Activated naive CD4-positive, alpha-beta T cell treated with anti-CD3 and anti-CD28 coated beads, Interleukin-2, amount 50 U/mL, for 24 hours (primary cell): ENCODE data around the gene AFF1.
A peak's percentile ranks its signal among the peaks of the same experiment; 100 is the strongest.
"Not testable (repeated sequence)": the region's sequence is repeated elsewhere in the genome, so short reads cannot be mapped to it uniquely, and the experiment has no call there.

Source experiments
- H3K27ac Mint-ChIP-seq: one replicate; pipeline ENCODE4 v1.8.0; 2021; ENCODE audit warnings: mild to moderate bottlenecking, mixed read lengths
- H3K27me3 Mint-ChIP-seq: one replicate; pipeline ENCODE4 v1.8.0; 2021; ENCODE audit warnings: mixed read lengths
- H3K36me3 Mint-ChIP-seq: one replicate; pipeline ENCODE4 v1.8.0; 2021; ENCODE audit warnings: mixed read lengths
- H3K4me1 Mint-ChIP-seq: one replicate; pipeline ENCODE4 v1.8.0; 2021; ENCODE audit warnings: mixed read lengths
- H3K4me3 Mint-ChIP-seq: one replicate; pipeline ENCODE4 v1.8.0; 2021; ENCODE audit warnings: mild to moderate bottlenecking, mixed read lengths
- H3K9me3 Mint-ChIP-seq: one replicate; pipeline ENCODE4 v1.8.0; 2021; ENCODE audit warnings: mixed read lengths

The AFF1 gene

GRCh38 chr4:87073199-87074120 is 138.6 kb downstream of the AFF1 start:
- Mint-ChIP-seq H3K9me3 (no peaks in the 10 kb centered on the region), H3K4me1 (peaks cover 77% of the 10 kb centered on the region), H3K27ac (peak overlapping the region; percentile 91), H3K36me3 (peaks cover 3% of the 10 kb centered on the region), H3K4me3 (peak overlapping the region; percentile 85), H3K27me3 (no peaks in the 10 kb centered on the region)

GRCh38 chr4:87074121-87074488 is 139.3 kb downstream of the AFF1 start:
- Mint-ChIP-seq H3K4me3 (peak overlapping the region; percentile 85), H3K27me3 (no peaks in the 10 kb centered on the region), H3K4me1 (peaks cover 72% of the 10 kb centered on the region), H3K9me3 (no peaks in the 10 kb centered on the region), H3K27ac (peak overlapping the region; percentile 91), H3K36me3 (peaks cover 3% of the 10 kb centered on the region)

GRCh38 chr4:87075876-87076275 is 141.1 kb downstream of the AFF1 start:
- H3K27ac Mint-ChIP-seq, result no peak overlapping the region
- peaks cover 79% of the 10 kb centered on the region for H3K4me1 Mint-ChIP-seq
- H3K9me3 Mint-ChIP-seq, result no peaks in the 10 kb centered on the region

GRCh38 chr4:87076690-87077358 is 142.0 kb downstream of the AFF1 start:
- Mint-ChIP-seq H3K9me3 (no peaks in the 10 kb centered on the region), H3K4me1 (peaks cover 76% of the 10 kb centered on the region), H3K36me3 (peaks cover 2% of the 10 kb centered on the region), H3K4me3 (no peak overlapping the region), H3K27me3 (no peaks in the 10 kb centered on the region), H3K27ac (no peak overlapping the region)

More at GRCh38 chr4:87075876-87076275, 141.1 kb downstream of the AFF1 start:
- Mint-ChIP-seq H3K27me3 (no peaks in the 10 kb centered on the region), H3K36me3 (peaks cover 5% of the 10 kb centered on the region), H3K4me3 (no peak overlapping the region)

- H3K4me1 Mint-ChIP-seq, result peaks cover 72% of the 10 kb centered on the region
- peaks cover 2% of the 10 kb centered on the region for H3K36me3 Mint-ChIP-seq
- H3K4me3 Mint-ChIP-seq, result no peak overlapping the region
- H3K27ac Mint-ChIP-seq, result no peak overlapping the region
- H3K9me3 Mint-ChIP-seq, result no peaks in the 10 kb centered on the region
- H3K27me3 Mint-ChIP-seq, result no peaks in the 10 kb centered on the region
These were observed 143.2 kb downstream of the AFF1 start for GRCh38 chr4:87077914-87078585.

- Mint-ChIP-seq H3K27me3 (no peaks in the 10 kb centered on the region), H3K4me3 (no peak overlapping the region), H3K9me3 (no peaks in the 10 kb centered on the region), H3K4me1 (peaks cover 71% of the 10 kb centered on the region), H3K36me3 (peaks cover 2% of the 10 kb centered on the region), H3K27ac (no peak overlapping the region)
These were observed 144.2 kb downstream of the AFF1 start for GRCh38 chr4:87078987-87079486.

- Mint-ChIP-seq H3K36me3 (peaks cover 6% of the 10 kb centered on the region), H3K4me1 (peaks cover 70% of the 10 kb centered on the region), H3K9me3 (no peaks in the 10 kb centered on the region), H3K4me3 (no peak overlapping the region), H3K27me3 (no peaks in the 10 kb centered on the region), H3K27ac (no peak overlapping the region)
These were observed 145.2 kb downstream of the AFF1 start for GRCh38 chr4:87079967-87080366.

- Mint-ChIP-seq H3K9me3 (no peaks in the 10 kb centered on the region), H3K27me3 (no peaks in the 10 kb centered on the region), H3K4me1 (peaks cover 67% of the 10 kb centered on the region), H3K4me3 (no peak overlapping the region), H3K36me3 (peaks cover 6% of the 10 kb centered on the region), H3K27ac (no peak overlapping the region)
These were observed 145.7 kb downstream of the AFF1 start for GRCh38 chr4:87080462-87080861.

- Mint-ChIP-seq H3K4me1 (peaks cover 53% of the 10 kb centered on the region), H3K27me3 (no peaks in the 10 kb centered on the region), H3K27ac (no peak overlapping the region), H3K9me3 (no peaks in the 10 kb centered on the region), H3K36me3 (peaks cover 10% of the 10 kb centered on the region), H3K4me3 (no peak overlapping the region)
These were observed 147.0 kb downstream of the AFF1 start for GRCh38 chr4:87081826-87082225.

- not testable (repeated sequence) for H3K36me3 Mint-ChIP-seq, H3K27ac Mint-ChIP-seq
These were observed 150.9 kb downstream of the AFF1 start for GRCh38 chr4:87085732-87086131.

GRCh38 chr4:87086143-87086805 is 151.5 kb downstream of the AFF1 start:
- Mint-ChIP-seq H3K27me3 (no peaks in the 10 kb centered on the region), H3K36me3 (peaks cover 8% of the 10 kb centered on the region), H3K4me1 (peaks cover 34% of the 10 kb centered on the region)

More at GRCh38 chr4:87085732-87086131, 150.9 kb downstream of the AFF1 start:
- peaks cover 36% of the 10 kb centered on the region for H3K4me1 Mint-ChIP-seq
- not testable (repeated sequence) for H3K27me3 Mint-ChIP-seq, H3K4me3 Mint-ChIP-seq, H3K9me3 Mint-ChIP-seq

GRCh38 chr4:87087015-87087414 is 152.2 kb downstream of the AFF1 start:
- H3K4me3 Mint-ChIP-seq, result no peak overlapping the region
- H3K27me3 Mint-ChIP-seq, result no peaks in the 10 kb centered on the region
- no peaks in the 10 kb centered on the region for H3K9me3 Mint-ChIP-seq
- peak overlapping the region; percentile 14 for H3K27ac Mint-ChIP-seq
- peaks cover 8% of the 10 kb centered on the region for H3K36me3 Mint-ChIP-seq
- H3K4me1 Mint-ChIP-seq, result peaks cover 27% of the 10 kb centered on the region

More at GRCh38 chr4:87086143-87086805, 151.5 kb downstream of the AFF1 start:
- Mint-ChIP-seq H3K4me3 (no peak overlapping the region), H3K9me3 (no peaks in the 10 kb centered on the region), H3K27ac (no peak overlapping the region)

GRCh38 chr4:87087420-87087819 is 152.6 kb downstream of the AFF1 start:
- Mint-ChIP-seq H3K9me3 (no peaks in the 10 kb centered on the region), H3K27me3 (no peaks in the 10 kb centered on the region), H3K36me3 (peaks cover 8% of the 10 kb centered on the region), H3K4me1 (peaks cover 28% of the 10 kb centered on the region), H3K27ac (peak overlapping the region; percentile 14), H3K4me3 (no peak overlapping the region)

- H3K27me3 Mint-ChIP-seq, result no peaks in the 10 kb centered on the region
- H3K4me1 Mint-ChIP-seq, result peaks cover 32% of the 10 kb centered on the region
- peaks cover 8% of the 10 kb centered on the region for H3K36me3 Mint-ChIP-seq
- no peak overlapping the region for H3K4me3 Mint-ChIP-seq
- H3K27ac Mint-ChIP-seq, result peak overlapping the region; percentile 83
- no peaks in the 10 kb centered on the region for H3K9me3 Mint-ChIP-seq
These were observed 153.4 kb downstream of the AFF1 start for GRCh38 chr4:87088186-87088585.

- Mint-ChIP-seq H3K27ac (no peak overlapping the region), H3K27me3 (no peaks in the 10 kb centered on the region), H3K4me1 (peaks cover 35% of the 10 kb centered on the region), H3K36me3 (peaks cover 8% of the 10 kb centered on the region), H3K9me3 (no peaks in the 10 kb centered on the region), H3K4me3 (no peak overlapping the region)
These were observed 154.6 kb downstream of the AFF1 start for GRCh38 chr4:87089368-87089767.
